ENCODE measurements around the gene ZCCHC14. TPM values are rescaled to one million over a fixed set of nuclear protein-coding genes. Genes with fewer than 3 reads are reported as not detected.
A peak's percentile ranks its signal among the peaks of the same experiment; 100 is the strongest.
"Not testable (repeated sequence)": the region's sequence is repeated elsewhere in the genome, so short reads cannot be mapped to it uniquely, and the experiment has no call there.

Gene ZCCHC14
- total RNA-seq, 6 donors from 2014 or later, result 17.2 to 35.3 (median 26.3) TPM

- Histone ChIP-seq H3K27ac (peak overlapping the region in 3 of 4 donors; percentile 34 to 75 (median 63)), H3K9me3 (no peaks in the 10 kb centered on the region), H3K36me3 (peaks cover 0 to 25% (median 15%) of the 10 kb centered on the region in 4 donors), H3K27me3 (no peaks in the 10 kb centered on the region), H3K4me1 (peaks cover 16 to 32% (median 23%) of the 10 kb centered on the region in 4 donors), H3K4me3 (no peak overlapping the region)
- DNase-seq (peak in 1 of 2 donors; percentile 78), ATAC-seq (ENCODE audit: low FRiP score in 2 of 2) (peak in 1 of 2 donors; percentile 27)
- TF ChIP-seq POLR2A (IDR thresholded peaks at IDR 0.05) (no peak), EP300 (IDR thresholded peaks at IDR 0.05) (no peak), CTCF (IDR thresholded peaks at IDR 0.05) (no peak), POLR2AphosphoS5 (IDR thresholded peaks at IDR 0.05) (no peak)
- 30 to 71% methylated on average over 10 to 17 of the region's 17 CpGs for WGBS, 2 donors
Observed at GRCh38 chr16:87363771-87364455, 128.9 kb downstream of the ZCCHC14 start.

GRCh38 chr16:87362828-87363559 lies 129.8 kb downstream of the ZCCHC14 start:
- DNase-seq; H3K27me3 ChIP-seq; ATAC-seq (ENCODE audit: low FRiP score in 2 of 2); H3K4me3 ChIP-seq; H3K9me3 ChIP-seq: not testable (repeated sequence)
- 86 to 94% methylated on average over 12 to 13 of the region's 13 CpGs for WGBS, 2 donors
- Histone ChIP-seq H3K27ac (peak overlapping the region in 2 of 4 donors; percentile 17 to 75), H3K36me3 (peaks cover 3 to 35% (median 22%) of the 10 kb centered on the region in 4 donors), H3K4me1 (peaks cover 10 to 23% (median 14%) of the 10 kb centered on the region in 4 donors)

GRCh38 chr16:87361916-87362619 lies 130.8 kb downstream of the ZCCHC14 start:
- peaks cover 9 to 22% (median 14%) of the 10 kb centered on the region in 4 donors for H3K4me1 ChIP-seq
- no peak for DNase-seq
- WGBS, 2 donors, result 95 to 96% methylated on average over 6 to 8 of the region's 8 CpGs
- no peaks in the 10 kb centered on the region for H3K27me3 ChIP-seq
- no peaks in the 10 kb centered on the region for H3K9me3 ChIP-seq
- peaks cover 6 to 44% (median 26%) of the 10 kb centered on the region in 4 donors for H3K36me3 ChIP-seq
- H3K4me3 ChIP-seq, result no peak overlapping the region
- no peak overlapping the region for H3K27ac ChIP-seq
- TF ChIP-seq POLR2AphosphoS5 (IDR thresholded peaks at IDR 0.05) (no peak), EP300 (IDR thresholded peaks at IDR 0.05) (no peak), POLR2A (IDR thresholded peaks at IDR 0.05) (no peak), CTCF (IDR thresholded peaks at IDR 0.05) (no peak)
- ATAC-seq (ENCODE audit: low FRiP score in 2 of 2), result no peak

GRCh38 chr16:87360862-87361610 lies 131.8 kb downstream of the ZCCHC14 start:
- no peak for ATAC-seq (ENCODE audit: low FRiP score in 2 of 2)

More at GRCh38 chr16:87360862-87361610, 131.8 kb downstream of the ZCCHC14 start:
- DNase-seq, result no peak
- no peaks in the 10 kb centered on the region for H3K9me3 ChIP-seq
- H3K27me3 ChIP-seq, result no peaks in the 10 kb centered on the region
- peaks cover 9 to 22% (median 14%) of the 10 kb centered on the region in 4 donors for H3K4me1 ChIP-seq
- H3K27ac ChIP-seq, result no peak overlapping the region
- H3K36me3 ChIP-seq, result peaks cover 6 to 53% (median 26%) of the 10 kb centered on the region in 4 donors
- TF ChIP-seq CTCF (IDR thresholded peaks at IDR 0.05) (no peak), POLR2AphosphoS5 (IDR thresholded peaks at IDR 0.05) (no peak), EP300 (IDR thresholded peaks at IDR 0.05) (no peak), POLR2A (IDR thresholded peaks at IDR 0.05) (no peak)
- WGBS, 2 donors, result 95 to 96% methylated on average over 16 of the region's 16 CpGs
- no peak overlapping the region for H3K4me3 ChIP-seq

Data from upper lobe of left lung (tissue), 6 donors.